SK-N-SH (cell line): ENCODE results near the gene MARCHF10. TPM values are rescaled to one million over a fixed set of nuclear protein-coding genes. Genes with fewer than 3 reads are reported as not detected.

ENCODE experiments used
- CTCF ChIA-PET: fragments of 300-600, 350-600 bp; formaldehyde crosslinking; extraction: SDS; loops from one replicate; lab custom pipeline; 2021; lab: Yijun Ruan, JAX
- POLR2A ChIA-PET: fragments of 350-600 bp; sonication (Branson Sonifier 250); formaldehyde crosslinking; extraction: SDS; loops from one replicate; lab custom pipeline; 2020; ENCODE audit warnings: antibody characterized with exemption, inconsistent platforms; lab: Yijun Ruan, JAX
- DNase-seq: peaks from one replicate; pipeline ENCODE4 v3.0.0; 2012
- H2AFZ ChIP-seq: fragments of 200-600 bp; sonication (generic); 2 replicates; pipeline ENCODE4 v1.8.1; 2016; ENCODE audit warnings: antibody characterized with exemption, mild to moderate bottlenecking, low read depth
- H3F3A ChIP-seq: fragments of 200-600 bp; sonication (generic); replicated peaks from 2 replicates; pipeline ENCODE3; 2016; ENCODE audit warnings: antibody characterized with exemption, mild to moderate bottlenecking; ENCODE audit not compliant: insufficient read depth
- H3K27ac ChIP-seq, 2 experiments: fragments of 200-500 bp in 1 of 2; fragments of 200-600 bp in 1 of 2; sonication (Bioruptor generic) in 1 of 2; sonication (generic), shearing (Covaris generic) in 1 of 2; 2 replicates each; pipeline versions ENCODE4 v1.5.1 to v1.6.1; 2014 to 2016; ENCODE audit warnings: low read depth in 2 of 2, inconsistent platforms in 1 of 2, low read length in 1 of 2, mild to moderate bottlenecking in 1 of 2, mixed read lengths in 1 of 2
- H3K27me3 ChIP-seq: fragments of 200-600 bp; sonication (generic), shearing (Covaris generic); 2 replicates; pipeline ENCODE4 v1.6.1; 2016; ENCODE audit warnings: mixed run types; ENCODE audit not compliant: insufficient read depth
- H3K36me3 ChIP-seq, 2 experiments: fragments of 200-500 bp in 1 of 2; fragments of 200-600 bp in 1 of 2; sonication (Bioruptor generic) in 1 of 2; sonication (generic) in 1 of 2; replicated peaks in 1 of 2; 2 replicates each; pipeline versions ENCODE3 to v1.5.1; 2014 to 2016; ENCODE audit warnings: low read length in 1 of 2, mild to moderate bottlenecking in 1 of 2; ENCODE audit not compliant: insufficient read depth in 2 of 2, control insufficient read depth in 1 of 2
- H3K4me1 ChIP-seq, 2 experiments: fragments of 200-500 bp in 1 of 2; fragments of 200-600 bp in 1 of 2; sonication (Bioruptor generic) in 1 of 2; sonication (generic), shearing (Covaris generic) in 1 of 2; 2 replicates each; pipeline versions ENCODE4 v1.5.1 to v1.6.1; 2014 to 2016; ENCODE audit warnings: low read depth in 1 of 2, low read length in 1 of 2, mixed run types in 1 of 2; ENCODE audit not compliant: insufficient read depth in 2 of 2, control insufficient read depth in 1 of 2
- H3K4me2 ChIP-seq: fragments of 200-600 bp; sonication (generic), shearing (Covaris generic); 2 replicates; pipeline ENCODE4 v1.6.1; 2017; ENCODE audit warnings: mixed run types
- H3K4me3 ChIP-seq, 2 experiments: fragments of 200-500 bp in 1 of 2; fragments of 200-600 bp in 1 of 2; sonication (Bioruptor generic) in 1 of 2; sonication (generic), shearing (Covaris generic) in 1 of 2; 2 replicates each; pipeline versions ENCODE4 v1.5.1 to v1.8.1; 2014 to 2016; ENCODE audit warnings: low read depth in 2 of 2, inconsistent platforms in 1 of 2, low read length in 1 of 2, mild to moderate bottlenecking in 1 of 2, mixed read lengths in 1 of 2, moderate library complexity in 1 of 2
- H3K79me2 ChIP-seq: fragments of 200-600 bp; sonication (generic); 2 replicates; pipeline ENCODE4 v1.8.1; 2017; ENCODE audit warnings: mild to moderate bottlenecking; ENCODE audit not compliant: insufficient read depth
- H3K9ac ChIP-seq: fragments of 200-600 bp; sonication (generic); 2 replicates; pipeline ENCODE4 v1.6.1; 2017; ENCODE audit warnings: mixed run types
- H3K9me2 ChIP-seq: fragments of 200-600 bp; sonication (generic); 2 replicates; pipeline ENCODE4 v1.6.1; 2017; ENCODE audit warnings: mixed run types
- H3K9me3 ChIP-seq: fragments of 200-600 bp; sonication (generic); 2 replicates; pipeline ENCODE4 v1.6.1; 2017; ENCODE audit warnings: mixed run types, mild to moderate bottlenecking, moderate library complexity
- H4K20me1 ChIP-seq: fragments of 200-600 bp; sonication (generic); 2 replicates; pipeline ENCODE4 v1.6.1; 2017; ENCODE audit warnings: mild to moderate bottlenecking, mixed run types; ENCODE audit not compliant: insufficient read depth
- CHD2 ChIP-seq: fragments of 150-350 bp; IDR thresholded peaks from 2 replicates; pipeline ENCODE4 v1.6.1; 2018; ENCODE audit warnings: low read length; ENCODE audit not compliant: partially characterized antibody
- EP300 ChIP-seq, 2 experiments: IDR thresholded peaks; 2 replicates each; pipeline versions ENCODE4 v1.4.0 to v1.6.1; 2012; ENCODE audit warnings: borderline replicate concordance in 1 of 2, low read depth in 1 of 2, low read length in 1 of 2
- FOXM1 ChIP-seq: IDR thresholded peaks from 2 replicates; pipeline ENCODE4 v1.4.0; 2012; ENCODE audit warnings: low read depth, mild to moderate bottlenecking
- NFIC ChIP-seq: IDR thresholded peaks from 2 replicates; pipeline ENCODE4 v1.4.0; 2012; ENCODE audit warnings: borderline replicate concordance
- RFX5 ChIP-seq: IDR thresholded peaks from 2 replicates; pipeline ENCODE4 v1.6.1; 2012; ENCODE audit warnings: mild to moderate bottlenecking, improper control_type of control experiment, low read length
- SMC3 ChIP-seq: IDR thresholded peaks from 2 replicates; pipeline ENCODE4 v1.6.1; 2012; ENCODE audit warnings: low read depth, low read length, improper control_type of control experiment
- YY1 ChIP-seq: IDR thresholded peaks from 2 replicates; pipeline ENCODE4 v1.4.0; 2012; ENCODE audit warnings: low read depth, mild to moderate bottlenecking
- ZBTB33 ChIP-seq: IDR thresholded peaks from 2 replicates; pipeline ENCODE4 v1.4.0; 2012; ENCODE audit warnings: low read depth, borderline replicate concordance
- WGBS: methylation state at CpG from one replicate; pipeline ENCODE4 v1.1.6; 2017; ENCODE audit warnings: low lambda C conversion rate; 5-methylcytosine and 5-hydroxymethylcytosine counted together
- polyA plus RNA-seq, 3 experiments: library from polyadenylated mRNA; depleted of rRNA; stranded (reverse); fragments of >200 nt; gene quantifications; 2 replicates each; pipeline ENCODE4 v1.2.3, GENCODE V29; 2012
- TF ChIP-seq, protein P1 (sequence below): IDR thresholded peaks from 2 replicates; pipeline ENCODE4; 2012

Gene MARCHF10
- polyA plus RNA-seq, 1 of the 3 experiments (the other 2 are of a cell fraction) = 0.16 TPM

GRCh38 chr17:62658136-62658920 is 149.8 kb downstream of the MARCHF10 start:
- Histone ChIP-seq H3F3A (peaks cover 31% of the 10 kb centered on the region), H3K36me3 (peaks cover 12 to 74% of the 10 kb centered on the region in 2 experiments), H3K4me1 (peaks cover 12 to 24% of the 10 kb centered on the region in 2 experiments), H2AFZ (no peak overlapping the region), H3K9me2 (no peaks in the 10 kb centered on the region), H4K20me1 (peaks cover 50% of the 10 kb centered on the region), H3K4me3 (no peak overlapping the region), H3K9me3 (peaks cover 11% of the 10 kb centered on the region; the same call in 1 of the 2 replicates), H3K4me2 (no peak overlapping the region), H3K79me2 (peaks cover 100% of the 10 kb centered on the region), H3K27me3 (no peaks in the 10 kb centered on the region), H3K9ac (no peak overlapping the region), H3K27ac (no peak overlapping the region)
- POLR2A ChIA-PET = no interaction called here
- CTCF ChIA-PET = interaction anchor here (5.6 kb wide), 1 partner anchor 14 kb away, joined by 27 read pairs; no protein-coding TSS in a partner anchor
- WGBS = 93% methylated on average over 15 of the region's 15 CpGs
- no peak for TF ChIP-seq YY1
- no peak for TF ChIP-seq ZBTB33
- no peak for TF ChIP-seq NFIC
- TF ChIP-seq CHD2 = no peak
- no peak for TF ChIP-seq EP300 (IDR thresholded peaks at IDR 0.05; ENCODE audit: borderline replicate concordance in 1 of 2, low read depth in 1 of 2, low read length in 1 of 2)
- TF ChIP-seq, protein P1, sequence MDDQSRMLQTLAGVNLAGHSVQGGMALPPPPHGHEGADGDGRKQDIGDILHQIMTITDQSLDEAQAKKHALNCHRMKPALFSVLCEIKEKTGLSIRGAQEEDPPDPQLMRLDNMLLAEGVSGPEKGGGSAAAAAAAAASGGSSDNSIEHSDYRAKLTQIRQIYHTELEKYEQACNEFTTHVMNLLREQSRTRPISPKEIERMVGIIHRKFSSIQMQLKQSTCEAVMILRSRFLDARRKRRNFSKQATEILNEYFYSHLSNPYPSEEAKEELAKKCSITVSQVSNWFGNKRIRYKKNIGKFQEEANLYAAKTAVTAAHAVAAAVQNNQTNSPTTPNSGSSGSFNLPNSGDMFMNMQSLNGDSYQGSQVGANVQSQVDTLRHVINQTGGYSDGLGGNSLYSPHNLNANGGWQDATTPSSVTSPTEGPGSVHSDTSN = no peak
- no peak for TF ChIP-seq FOXM1
- peak; percentile 20 for DNase-seq

GRCh38 chr17:62657690-62658089 is 150.4 kb downstream of the MARCHF10 start:
- peak; percentile 24 for DNase-seq
- CTCF ChIA-PET = interaction anchor here (5.6 kb wide), 1 partner anchor 15 kb away, joined by 27 read pairs; no protein-coding TSS in a partner anchor
- H3K79me2 ChIP-seq = peaks cover 100% of the 10 kb centered on the region
- TF ChIP-seq SMC3 = no peak
- no peak for TF ChIP-seq RFX5
- TF ChIP-seq, all 33 proteins: peak for 0
- peaks cover 48% of the 10 kb centered on the region for H4K20me1 ChIP-seq
- H3K36me3 ChIP-seq = peaks cover 12 to 71% of the 10 kb centered on the region in 2 experiments
- POLR2A ChIA-PET = interaction anchor here (1.5 kb wide), 1 partner anchor 29 kb away, joined by 3 read pairs; no protein-coding TSS in a partner anchor
- no peaks in the 10 kb centered on the region for H3K27me3 ChIP-seq
- 97% methylated on average over 9 of the region's 9 CpGs for WGBS
- H3K9me3 ChIP-seq = peaks cover 11% of the 10 kb centered on the region; the same call in 1 of the 2 replicates
- peaks cover 37% of the 10 kb centered on the region for H3F3A ChIP-seq
- no peak overlapping the region for H3K4me3 ChIP-seq
- H2AFZ ChIP-seq = no peak overlapping the region
- H3K27ac ChIP-seq = no peak overlapping the region
- no peaks in the 10 kb centered on the region for H3K9me2 ChIP-seq
- no peak overlapping the region for H3K9ac ChIP-seq
- H3K4me1 ChIP-seq = peaks cover 18 to 31% of the 10 kb centered on the region in 2 experiments
- no peak overlapping the region for H3K4me2 ChIP-seq
